HT-29 (cell line): ENCODE measurements around the gene TNK1. TPM values are rescaled to one million over a fixed set of nuclear protein-coding genes. Genes with fewer than 3 reads are reported as not detected.

Source experiments
- DNase-seq: peaks from one replicate; pipeline ENCODE4 v3.0.0-alpha.2; 2015; ENCODE audit warnings: low spot score
- total RNA-seq: library from RNA; depleted of rRNA; stranded (reverse); fragments of >200 nt; shearing (Covaris generic); gene quantifications from 2 replicates; pipeline ENCODE4 v1.2.3, GENCODE V29; 2014; rRNA removed

Gene TNK1
- total RNA-seq, 1 experiment from 2014 or later, result 9.4 TPM

- no peak for DNase-seq
Observed at GRCh38 chr17:7435676-7436555, 55.0 kb downstream of the TNK1 start.

GRCh38 chr17:7436556-7437368 is 55.9 kb downstream of the TNK1 start:
- DNase-seq, result peak; percentile 86

- DNase-seq, result no peak
Observed at GRCh38 chr17:7437369-7437863, 56.5 kb downstream of the TNK1 start.

GRCh38 chr17:7437950-7438614 is 57.2 kb downstream of the TNK1 start:
- DNase-seq, result no peak

GRCh38 chr17:7438656-7439460 is 58.0 kb downstream of the TNK1 start:
- no peak for DNase-seq

Other genes starting within 250 kb of the TNK1 start
- 0.52 TPM in 1 of 2 replicates, not detected in the other for gene ASGR1, start 201.7 kb upstream of the TNK1 start, total RNA-seq
- gene DLG4, start 161.3 kb upstream of the TNK1 start, total RNA-seq, result 0.26 and 1.6 TPM in 2 replicates
- 469 and 546 TPM in 2 replicates for gene ACADVL, start 161.2 kb upstream of the TNK1 start, total RNA-seq
- gene DVL2, start 146.6 kb upstream of the TNK1 start, total RNA-seq, result 42.6 and 48.6 TPM in 2 replicates
- 29.3 and 31.7 TPM in 2 replicates for gene PHF23, start 141.6 kb upstream of the TNK1 start, total RNA-seq
- gene GABARAP, start 138.6 kb upstream of the TNK1 start, total RNA-seq, result 72.3 and 84.0 TPM in 2 replicates
- gene CTDNEP1, start 129.4 kb upstream of the TNK1 start, total RNA-seq, result 32.8 and 51.4 TPM in 2 replicates
- 46.5 and 46.7 TPM in 2 replicates for gene ELP5, start 128.9 kb upstream of the TNK1 start, total RNA-seq
- 383 and 429 TPM in 2 replicates for gene CLDN7, start 118.6 kb upstream of the TNK1 start, total RNA-seq
- 0.26 and 0.38 TPM in 2 replicates for gene SLC2A4, start 99.4 kb upstream of the TNK1 start, total RNA-seq
- gene YBX2, start 86.5 kb upstream of the TNK1 start, total RNA-seq, result 16.3 and 19.4 TPM in 2 replicates
- 915 and 962 TPM in 2 replicates for gene EIF5A, start 73.5 kb upstream of the TNK1 start, total RNA-seq
- 45.7 and 49.0 TPM in 2 replicates for gene GPS2, start 65.7 kb upstream of the TNK1 start, total RNA-seq
- 18.0 and 21.1 TPM in 2 replicates for gene NEURL4, start 51.8 kb upstream of the TNK1 start, total RNA-seq
- gene ACAP1, start 44.6 kb upstream of the TNK1 start, total RNA-seq, result 0.08 TPM in 1 of 2 replicates, not detected in the other
- gene KCTD11, start 28.9 kb upstream of the TNK1 start, total RNA-seq, result 5.0 and 6.2 TPM in 2 replicates
- not detected in 2 replicates for gene TMEM95, start 25.9 kb upstream of the TNK1 start, total RNA-seq
- 28.5 and 32.4 TPM in 2 replicates for gene PLSCR3, start 13.4 kb downstream of the TNK1 start, total RNA-seq
- gene TMEM256, start 23.0 kb downstream of the TNK1 start, total RNA-seq, result 84.6 and 111 TPM in 2 replicates
- 2.2 and 2.7 TPM in 2 replicates for gene NLGN2, start 26.8 kb downstream of the TNK1 start, total RNA-seq
- not detected in 2 replicates for gene SPEM1, start 39.2 kb downstream of the TNK1 start, total RNA-seq
- not detected in 2 replicates for gene SPEM2, start 44.5 kb downstream of the TNK1 start, total RNA-seq
- not detected in 2 replicates for gene SPEM3, start 47.8 kb downstream of the TNK1 start, total RNA-seq
- gene TMEM102, start 54.3 kb downstream of the TNK1 start, total RNA-seq, result 11.7 and 19.4 TPM in 2 replicates
- 0.46 and 0.52 TPM in 2 replicates for gene FGF11, start 58.4 kb downstream of the TNK1 start, total RNA-seq
- 0.83 and 1.6 TPM in 2 replicates for gene CHRNB1, start 64.0 kb downstream of the TNK1 start, total RNA-seq
- gene ZBTB4, start 98.5 kb downstream of the TNK1 start, total RNA-seq, result 8.4 and 10.0 TPM in 2 replicates
- gene SLC35G6, start 100.4 kb downstream of the TNK1 start, total RNA-seq, result 0.28 TPM in 1 of 2 replicates, not detected in the other
- 26.0 and 58.6 TPM in 2 replicates for gene POLR2A, start 103.3 kb downstream of the TNK1 start, total RNA-seq
- gene TNFSF12, start 168.0 kb downstream of the TNK1 start, total RNA-seq, result not detected in 2 replicates
- gene TNFSF13, start 177.7 kb downstream of the TNK1 start, total RNA-seq, result 15.6 and 19.1 TPM in 2 replicates
- 73.2 and 74.3 TPM in 2 replicates for gene SENP3, start 180.8 kb downstream of the TNK1 start, total RNA-seq
- 4.0 and 6.6 TPM in 2 replicates for gene CD68, start 198.5 kb downstream of the TNK1 start, total RNA-seq
- gene MPDU1, start 202.8 kb downstream of the TNK1 start, total RNA-seq, result 79.8 and 81.4 TPM in 2 replicates
- 0.70 TPM in 1 of 2 replicates, not detected in the other for gene SOX15, start 209.0 kb downstream of the TNK1 start, total RNA-seq
- 23.8 and 30.3 TPM in 2 replicates for gene FXR2, start 233.8 kb downstream of the TNK1 start, total RNA-seq
- gene SAT2, start 246.7 kb downstream of the TNK1 start, total RNA-seq, result 3.2 and 5.4 TPM in 2 replicates
- gene SHBG, start 249.0 kb downstream of the TNK1 start, total RNA-seq, result 0.13 TPM in 1 of 2 replicates, not detected in the other